ACC112 (cell line): Measurements from ENCODE around the gene DIP2A.

Experiments
- H2AFZ ChIP-seq: fragments of 200-600 bp; sonication (generic); one replicate; pipeline ENCODE4 v1.6.0; 2017; ENCODE audit warnings: antibody characterized with exemption, low read length; ENCODE audit not compliant: unreplicated experiment
- H3K27ac ChIP-seq: fragments of 200-600 bp; sonication (generic); 2 replicates; pipeline ENCODE4 v1.5.1; 2014; ENCODE audit warnings: low read depth, mild to moderate bottlenecking, antibody characterized with exemption, low read length, moderate library complexity
- H3K27me3 ChIP-seq: fragments of 200-600 bp; sonication (generic); 2 replicates; pipeline ENCODE4 v1.6.1; 2014; ENCODE audit warnings: mild to moderate bottlenecking, antibody characterized with exemption, low read length, moderate library complexity, mixed read lengths; ENCODE audit not compliant: insufficient read depth
- H3K36me3 ChIP-seq: fragments of 200-600 bp; sonication (generic); 2 replicates; pipeline ENCODE4 v1.6.1; 2016; ENCODE audit warnings: mild to moderate bottlenecking, antibody characterized with exemption, low read length, moderate library complexity, mixed read lengths; ENCODE audit not compliant: insufficient read depth
- H3K4me1 ChIP-seq: fragments of 200-600 bp; sonication (generic); one replicate; pipeline ENCODE4 v1.6.1; 2016; ENCODE audit warnings: low read length, mixed read lengths; ENCODE audit not compliant: insufficient read depth, unreplicated experiment, control insufficient read depth
- H3K4me3 ChIP-seq: fragments of 200-600 bp; sonication (generic); 2 replicates; pipeline ENCODE4 v1.5.1; 2014; ENCODE audit warnings: mild to moderate bottlenecking, low read depth, low read length
- H3K79me2 ChIP-seq: fragments of 200-600 bp; sonication (generic); one replicate; pipeline ENCODE4 v1.6.0; 2016; ENCODE audit warnings: low read length; ENCODE audit not compliant: control insufficient read depth, unreplicated experiment, insufficient read depth

The DIP2A gene

DNA sequence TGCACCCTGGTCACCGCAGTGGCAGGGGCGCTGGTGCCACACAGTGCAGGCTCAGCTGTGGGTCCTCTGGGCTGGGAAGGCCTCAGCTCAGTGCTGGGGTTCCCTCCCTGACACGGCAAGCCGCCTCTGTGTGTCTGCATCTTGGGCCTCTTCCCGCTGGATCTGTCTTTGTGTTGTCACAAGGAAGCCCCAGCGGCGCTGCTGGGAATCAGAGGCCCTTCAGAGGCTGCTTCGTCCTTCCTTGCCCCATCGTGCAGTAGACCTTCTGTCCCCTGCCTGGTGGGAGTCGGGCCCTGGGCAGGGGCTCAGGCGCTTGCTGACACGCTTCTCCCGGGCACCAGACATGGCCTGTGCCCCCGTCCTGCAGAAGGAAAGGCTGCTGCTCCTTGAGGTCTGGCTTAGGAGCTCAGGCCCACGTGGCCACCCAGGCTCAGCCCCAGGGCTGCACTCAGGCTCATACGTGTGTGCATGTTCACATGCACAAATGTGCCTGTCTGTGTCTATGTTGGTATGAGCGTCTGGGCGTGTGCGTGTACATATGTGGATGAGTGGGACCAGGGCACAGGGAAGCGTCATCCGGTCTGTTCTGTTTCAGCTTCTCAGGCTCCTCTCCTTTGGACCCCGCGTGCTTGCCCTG lies 24.3 kb upstream of the DIP2A start:
- Histone ChIP-seq H3K36me3 (0 out of 2 replicates have a peak, but pooled peaks cover 8% of the 10 kb centered on the region), H2AFZ (no peak overlapping the region), H3K27ac (no peak overlapping the region), H3K79me2 (no peaks in the 10 kb centered on the region), H3K27me3 (no peaks in the 10 kb centered on the region), H3K4me1 (no peaks in the 10 kb centered on the region), H3K4me3 (no peak overlapping the region)

- Histone ChIP-seq H3K27me3 (no peaks in the 10 kb centered on the region), H2AFZ (no peak overlapping the region), H3K79me2 (no peaks in the 10 kb centered on the region), H3K4me1 (no peaks in the 10 kb centered on the region), H3K27ac (no peak overlapping the region), H3K4me3 (no peak overlapping the region), H3K36me3 (0 out of 2 replicates have a peak, but pooled peaks cover 3% of the 10 kb centered on the region)
These were observed 22.9 kb upstream of the DIP2A start for GRCh38 chr21:46435786-46436227.

- no peaks in the 10 kb centered on the region for H3K27me3 ChIP-seq
- no peaks in the 10 kb centered on the region for H3K79me2 ChIP-seq
- H3K4me1 ChIP-seq = no peaks in the 10 kb centered on the region
- no peak overlapping the region for H3K27ac ChIP-seq
- H3K36me3 ChIP-seq = 0 out of 2 replicates have a peak, but pooled peaks cover 5% of the 10 kb centered on the region
- H2AFZ ChIP-seq = no peak overlapping the region
- no peak overlapping the region for H3K4me3 ChIP-seq
These were observed 22.1 kb upstream of the DIP2A start for GRCh38 chr21:46436621-46437020.

DNA sequence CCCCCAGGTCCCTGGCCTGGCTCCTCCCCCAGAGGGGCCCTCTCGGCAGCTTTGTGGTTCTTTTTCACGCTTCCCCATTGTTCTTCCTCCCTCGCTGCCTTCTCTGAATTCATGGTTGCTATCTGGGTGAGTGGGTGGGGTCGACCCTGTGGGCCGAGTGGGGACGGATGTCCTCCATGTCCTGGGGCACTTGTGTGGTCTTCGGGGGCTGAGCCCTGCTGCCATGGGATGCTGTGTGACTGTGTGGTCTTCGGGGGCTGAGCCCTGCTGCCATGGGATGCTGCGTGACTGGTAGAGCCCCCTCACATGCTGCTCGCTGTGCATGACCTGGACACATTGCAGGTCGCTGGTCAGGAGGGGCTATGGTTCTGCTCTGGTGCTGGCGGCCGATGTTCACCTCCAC lies 21.6 kb upstream of the DIP2A start:
- no peak overlapping the region for H3K27ac ChIP-seq
- no peaks in the 10 kb centered on the region for H3K4me1 ChIP-seq
- H2AFZ ChIP-seq = no peak overlapping the region
- H3K36me3 ChIP-seq = peaks cover 8% of the 10 kb centered on the region; the same call in 1 of the 2 replicates
- H3K4me3 ChIP-seq = no peak overlapping the region
- H3K79me2 ChIP-seq = no peaks in the 10 kb centered on the region
- no peaks in the 10 kb centered on the region for H3K27me3 ChIP-seq

GRCh38 chr21:46437511-46437910 lies 21.2 kb upstream of the DIP2A start:
- no peak overlapping the region for H3K4me3 ChIP-seq
- peaks cover 8% of the 10 kb centered on the region; the same call in 1 of the 2 replicates for H3K36me3 ChIP-seq
- no peak overlapping the region for H2AFZ ChIP-seq
- peaks cover 3% of the 10 kb centered on the region for H3K79me2 ChIP-seq
- H3K27ac ChIP-seq = no peak overlapping the region
- H3K27me3 ChIP-seq = no peaks in the 10 kb centered on the region
- no peaks in the 10 kb centered on the region for H3K4me1 ChIP-seq

GRCh38 chr21:46438241-46438640 lies 20.4 kb upstream of the DIP2A start:
- peaks cover 8% of the 10 kb centered on the region; the same call in 1 of the 2 replicates for H3K36me3 ChIP-seq

DNA sequence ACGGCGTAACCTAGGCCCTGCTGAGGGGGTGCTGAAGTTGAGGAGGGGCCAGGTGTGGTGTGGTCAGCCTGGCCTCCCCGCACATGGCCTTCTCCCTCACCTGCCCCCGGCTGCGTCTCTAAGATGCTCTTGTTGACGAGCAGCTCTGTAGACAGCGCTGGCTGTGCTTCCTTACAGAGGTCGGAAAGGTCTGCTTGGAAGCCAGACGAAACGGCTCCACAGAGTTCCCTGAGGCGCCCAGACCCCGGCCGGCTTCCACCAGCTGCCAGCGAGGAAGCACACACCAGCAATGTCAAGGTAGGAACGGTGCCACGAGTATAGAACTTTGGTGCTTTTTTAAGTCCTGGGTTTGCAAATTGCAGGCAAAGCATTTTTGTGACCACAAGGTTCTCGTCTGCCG lies 18.8 kb upstream of the DIP2A start:
- Histone ChIP-seq H3K4me1 (no peaks in the 10 kb centered on the region), H2AFZ (no peak overlapping the region), H3K36me3 (peaks cover 8% of the 10 kb centered on the region; the same call in 1 of the 2 replicates), H3K79me2 (peaks cover 3% of the 10 kb centered on the region), H3K27me3 (no peaks in the 10 kb centered on the region), H3K4me3 (no peak overlapping the region), H3K27ac (no peak overlapping the region)

More at GRCh38 chr21:46438241-46438640, 20.4 kb upstream of the DIP2A start:
- Histone ChIP-seq H3K27me3 (no peaks in the 10 kb centered on the region), H3K27ac (no peak overlapping the region), H3K79me2 (peaks cover 3% of the 10 kb centered on the region), H2AFZ (no peak overlapping the region), H3K4me1 (no peaks in the 10 kb centered on the region), H3K4me3 (no peak overlapping the region)

- Histone ChIP-seq H3K79me2 (peaks cover 3% of the 10 kb centered on the region), H2AFZ (no peak overlapping the region), H3K27me3 (no peaks in the 10 kb centered on the region), H3K27ac (no peak overlapping the region), H3K36me3 (peaks cover 10% of the 10 kb centered on the region), H3K4me1 (no peaks in the 10 kb centered on the region), H3K4me3 (no peak overlapping the region)
These were observed 17.4 kb upstream of the DIP2A start for GRCh38 chr21:46441331-46441730.

- Histone ChIP-seq H3K4me3 (no peak overlapping the region), H3K27ac (no peak overlapping the region), H3K4me1 (no peaks in the 10 kb centered on the region), H3K36me3 (peaks cover 14% of the 10 kb centered on the region), H3K27me3 (no peaks in the 10 kb centered on the region), H2AFZ (no peak overlapping the region), H3K79me2 (peaks cover 3% of the 10 kb centered on the region)
These were observed 16.7 kb upstream of the DIP2A start for GRCh38 chr21:46441961-46442498.

DNA sequence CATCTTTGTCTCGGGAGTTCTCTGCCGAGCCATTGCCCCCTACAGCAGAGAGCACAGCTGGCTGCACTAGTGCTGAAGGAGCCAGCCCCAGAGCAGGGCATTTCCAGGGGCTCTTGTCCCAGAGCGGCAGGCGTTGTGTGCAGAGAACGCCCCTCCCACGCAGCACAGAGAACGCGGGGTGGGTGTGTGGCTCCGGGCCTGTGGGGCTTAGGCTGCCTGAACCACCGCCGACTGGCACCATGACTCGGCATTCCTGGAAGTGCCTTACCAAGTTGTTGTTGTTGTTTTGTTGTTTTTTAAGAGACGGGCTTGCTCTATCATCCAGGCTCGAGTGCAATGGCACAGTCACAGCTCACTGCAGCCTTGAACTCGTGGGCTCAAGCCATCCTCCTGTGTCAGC lies 15.8 kb upstream of the DIP2A start:
- no peaks in the 10 kb centered on the region for H3K27me3 ChIP-seq
- no peak overlapping the region for H3K4me3 ChIP-seq
- H3K27ac ChIP-seq = no peak overlapping the region
- H3K4me1 ChIP-seq = no peaks in the 10 kb centered on the region
- H3K36me3 ChIP-seq = peaks cover 21% of the 10 kb centered on the region
- H3K79me2 ChIP-seq = peaks cover 3% of the 10 kb centered on the region
- no peak overlapping the region for H2AFZ ChIP-seq

GRCh38 chr21:46443910-46444309 lies 14.8 kb upstream of the DIP2A start:
- Histone ChIP-seq H3K79me2 (peaks cover 7% of the 10 kb centered on the region), H3K4me3 (no peak overlapping the region), H3K4me1 (no peaks in the 10 kb centered on the region), H3K27ac (no peak overlapping the region), H2AFZ (no peak overlapping the region), H3K27me3 (no peaks in the 10 kb centered on the region), H3K36me3 (peaks cover 21% of the 10 kb centered on the region)
